GM23338 (cell line): ENCODE results near the gene ESRRB.

Source experiments
- CTCF ChIP-seq, 2 experiments: fragments of 200-600 bp in 1 of 2; sonication (generic) in 1 of 2; conservative IDR thresholded peaks; 2 replicates each; pipeline versions ENCODE4 v1.5.1 to v1.6.1; 2016 to 2017; ENCODE audit warnings: antibody characterized with exemption in 2 of 2, low read depth in 2 of 2, mild to moderate bottlenecking in 2 of 2, moderate library complexity in 1 of 2
- EZH2 ChIP-seq: fragments of 200-600 bp; sonication (generic); IDR thresholded peaks from one replicate; pipeline ENCODE4 v1.8.0; 2017; ENCODE audit warnings: antibody characterized with exemption, mild to moderate bottlenecking, low read depth; ENCODE audit not compliant: unreplicated experiment
- POLR2AphosphoS5 ChIP-seq: IDR thresholded peaks from 2 replicates; pipeline ENCODE4 v1.6.1; 2016; ENCODE audit warnings: antibody characterized with exemption, low read depth

GRCh38 chr14:76464856-76465255 lies 88.9 kb downstream of the ESRRB start:
- TF ChIP-seq POLR2AphosphoS5 = no peak
- TF ChIP-seq CTCF (conservative IDR thresholded peaks at IDR 0.05; ENCODE audit: low read depth in 2 of 2) = no peak
- no peak for TF ChIP-seq EZH2
